Measurements from ENCODE around the gene KCNQ1OT1.

Gene KCNQ1OT1

GRCh38 chr11:2704356-2704755 lies 4.6 kb upstream of the KCNQ1OT1 start:
- in situ Hi-C loops (cut with HindIII; ENCODE audit: low sequenced_read_pairs) = no loop called here

- in situ Hi-C loops (cut with HindIII; ENCODE audit: low sequenced_read_pairs) = no loop called here
Observed at GRCh38 chr11:2703363-2704141, 3.8 kb upstream of the KCNQ1OT1 start.

GRCh38 chr11:2702771-2703362 lies 3.1 kb upstream of the KCNQ1OT1 start:
- in situ Hi-C loops (cut with HindIII; ENCODE audit: low sequenced_read_pairs) = no loop called here

- in situ Hi-C loops (cut with HindIII; ENCODE audit: low sequenced_read_pairs) = no loop called here
Observed at GRCh38 chr11:2701898-2702434, 2.2 kb upstream of the KCNQ1OT1 start.

GRCh38 chr11:2701230-2701629 lies 1.4 kb upstream of the KCNQ1OT1 start:
- in situ Hi-C loops (cut with HindIII; ENCODE audit: low sequenced_read_pairs) = no loop called here

GRCh38 chr11:2700415-2701211 lies 819 bp upstream of the KCNQ1OT1 start:
- in situ Hi-C loops (cut with HindIII; ENCODE audit: low sequenced_read_pairs) = no loop called here

- in situ Hi-C loops (cut with HindIII; ENCODE audit: low sequenced_read_pairs) = no loop called here
Observed at GRCh38 chr11:2699185-2699530, 636 bp downstream of the KCNQ1OT1 start.

GRCh38 chr11:2698386-2699184 lies 1.2 kb downstream of the KCNQ1OT1 start:
- in situ Hi-C loops (cut with HindIII; ENCODE audit: low sequenced_read_pairs) = no loop called here

- in situ Hi-C loops (cut with HindIII; ENCODE audit: low sequenced_read_pairs) = no loop called here
Observed at GRCh38 chr11:2697866-2698265, 1.9 kb downstream of the KCNQ1OT1 start.

DNA sequence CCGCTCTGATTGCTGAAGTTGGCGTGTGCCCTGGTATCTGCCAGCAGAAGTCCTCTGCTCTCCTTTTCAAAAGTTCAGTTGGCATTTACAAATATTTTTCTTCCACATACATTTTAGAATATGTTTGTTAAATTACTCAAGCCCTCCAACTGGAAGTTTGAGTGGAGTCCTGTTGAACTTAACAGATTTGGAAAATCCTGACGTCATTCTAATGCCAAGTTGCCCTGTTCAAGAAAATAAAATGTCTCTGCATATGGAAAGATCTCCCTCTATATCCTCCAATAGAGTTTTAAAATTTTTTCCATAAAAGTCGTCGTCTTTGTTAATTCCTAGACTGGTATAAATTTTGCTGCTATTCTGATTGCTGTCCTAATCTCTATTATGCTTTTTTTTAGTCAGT lies 3.3 kb downstream of the KCNQ1OT1 start:
- in situ Hi-C loops (cut with HindIII; ENCODE audit: low sequenced_read_pairs) = no loop called here

- in situ Hi-C loops (cut with HindIII; ENCODE audit: low sequenced_read_pairs) = no loop called here
Observed at GRCh38 chr11:2694995-2695939, 4.5 kb downstream of the KCNQ1OT1 start.

GRCh38 chr11:2694495-2694894 lies 5.3 kb downstream of the KCNQ1OT1 start:
- in situ Hi-C loops (cut with HindIII; ENCODE audit: low sequenced_read_pairs) = no loop called here

DNA sequence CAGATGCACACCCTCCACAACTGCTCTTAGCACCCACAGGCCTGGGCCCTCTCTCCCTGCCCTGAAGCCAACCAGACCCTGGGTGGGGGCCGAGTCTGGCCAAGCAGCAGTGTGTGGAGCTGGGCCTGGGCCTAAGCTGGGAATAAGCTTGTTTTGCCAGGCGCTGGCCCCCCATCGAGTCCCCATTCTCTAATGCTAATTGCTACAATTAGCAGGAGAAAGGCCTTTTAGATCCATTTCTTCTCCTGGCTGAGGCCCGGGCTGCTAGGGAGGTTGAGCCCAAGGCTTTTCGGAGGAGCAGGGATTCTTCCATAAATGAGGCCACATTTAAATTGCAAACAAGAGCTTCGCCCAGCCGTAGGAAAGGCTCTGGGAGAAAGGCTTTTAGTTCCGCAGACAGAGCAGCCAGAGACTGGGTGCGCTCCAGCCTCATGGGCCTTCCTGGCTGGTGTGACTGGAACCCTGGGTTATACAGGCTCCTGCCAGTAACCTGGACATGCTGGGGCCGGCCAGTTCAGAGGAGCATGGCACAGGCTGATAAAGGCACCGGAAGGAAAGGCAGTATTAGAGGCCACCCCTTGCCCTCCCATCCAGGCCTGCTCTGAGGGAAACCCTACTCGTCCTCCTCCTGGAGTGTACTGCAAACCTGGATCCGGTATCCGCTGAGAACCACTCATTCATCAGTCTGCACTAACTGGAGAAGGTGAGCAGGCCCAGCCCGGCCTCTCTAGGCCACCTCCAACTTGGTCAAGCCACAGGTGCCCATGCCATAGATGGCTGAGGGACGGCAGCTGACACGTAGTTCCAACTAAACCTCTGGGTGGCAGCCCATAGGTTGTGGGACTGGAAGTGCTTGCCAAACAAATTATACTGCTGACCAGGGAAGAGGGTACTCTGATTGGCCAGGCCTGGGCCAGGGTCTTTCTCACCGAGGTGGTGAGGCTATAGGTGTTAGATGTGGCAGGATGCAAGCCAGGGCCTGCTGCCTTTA lies 6.2 kb downstream of the KCNQ1OT1 start:
- in situ Hi-C loops (cut with HindIII; ENCODE audit: low sequenced_read_pairs) = no loop called here

DNA sequence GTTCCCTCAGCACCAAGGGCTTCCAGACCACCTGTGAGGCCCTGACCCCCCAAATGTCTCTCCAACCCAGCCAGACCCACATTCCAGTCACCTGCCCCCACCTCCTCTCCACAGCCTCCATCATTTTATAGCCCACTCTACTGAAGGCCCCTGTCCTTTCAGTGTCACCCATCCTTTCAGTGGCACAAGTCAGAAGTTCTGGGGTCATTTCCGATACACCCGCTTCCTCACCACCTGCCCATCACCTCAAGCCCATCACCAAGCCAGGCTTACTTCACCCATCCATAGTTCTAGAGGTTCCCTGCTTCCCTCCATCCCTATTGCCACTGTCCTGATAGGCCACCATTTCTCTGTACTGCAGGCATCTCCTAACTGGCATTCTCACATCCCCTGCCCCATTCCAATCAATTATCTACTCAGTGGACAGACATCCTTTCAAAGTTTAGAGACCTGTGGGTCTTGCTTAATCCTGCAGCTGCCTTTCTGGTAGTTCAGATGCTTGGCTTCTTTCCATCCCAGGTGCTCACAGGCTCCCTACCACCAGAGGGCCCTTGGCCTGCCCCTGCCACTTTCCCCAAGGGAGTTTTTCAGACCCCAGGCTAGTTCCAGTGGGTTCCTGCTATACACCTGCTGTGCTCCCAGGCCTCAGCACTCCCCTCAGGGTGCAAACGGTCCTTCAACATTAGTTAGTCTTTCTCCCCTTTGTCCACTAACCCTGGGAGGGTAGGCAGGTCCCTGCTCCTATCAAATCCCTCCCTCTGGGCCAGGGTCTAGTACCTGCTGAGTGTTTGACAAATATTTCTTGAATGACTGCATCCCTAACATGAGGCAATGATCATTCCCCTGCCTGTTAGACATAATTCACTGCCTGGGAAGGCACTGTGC lies 7.6 kb downstream of the KCNQ1OT1 start:
- in situ Hi-C loops (cut with HindIII; ENCODE audit: low sequenced_read_pairs) = no loop called here

GRCh38 chr11:2691355-2691761 lies 8.4 kb downstream of the KCNQ1OT1 start:
- in situ Hi-C loops (cut with HindIII; ENCODE audit: low sequenced_read_pairs) = no loop called here

GRCh38 chr11:2690596-2691354 lies 9.0 kb downstream of the KCNQ1OT1 start:
- in situ Hi-C loops (cut with HindIII; ENCODE audit: low sequenced_read_pairs) = no loop called here

Measured in DLD1 (cell line).